Omental fat pad (tissue), 4 donors: ENCODE measurements around the gene CCL8. TPM values are rescaled to one million over a fixed set of nuclear protein-coding genes. Genes with fewer than 3 reads are reported as not detected.

Experiments
- ATAC-seq: fragments of 150-250 bp; one replicate; pipeline ENCODE4 v1.9.1; 2016; ENCODE audit warnings: mild to moderate bottlenecking, moderate library complexity; ENCODE audit not compliant: low FRiP score
- DNase-seq: peaks from one replicate; pipeline ENCODE4 v3.0.0-alpha.2; 2019; ENCODE audit warnings: low spot score
- total RNA-seq, 4 donors: library from RNA; depleted of rRNA; stranded (reverse); fragments of >200 nt; gene quantifications; one replicate each; pipeline ENCODE4 v1.1.0, GENCODE V29; 2016
- TF ChIP-seq, protein P1 (sequence below), 3 donors: fragments of 450-650 bp; IDR thresholded peaks; one replicate each; pipeline ENCODE4 v1.5.1; 2016 to 2017; ENCODE audit warnings: antibody characterized with exemption in 3 of 3, mild to moderate bottlenecking in 3 of 3, moderate library complexity in 2 of 3

CCL8 gene
- total RNA-seq, 4 donors from 2014 or later: 0.56 to 3.4 (median 2.9) TPM

DNA sequence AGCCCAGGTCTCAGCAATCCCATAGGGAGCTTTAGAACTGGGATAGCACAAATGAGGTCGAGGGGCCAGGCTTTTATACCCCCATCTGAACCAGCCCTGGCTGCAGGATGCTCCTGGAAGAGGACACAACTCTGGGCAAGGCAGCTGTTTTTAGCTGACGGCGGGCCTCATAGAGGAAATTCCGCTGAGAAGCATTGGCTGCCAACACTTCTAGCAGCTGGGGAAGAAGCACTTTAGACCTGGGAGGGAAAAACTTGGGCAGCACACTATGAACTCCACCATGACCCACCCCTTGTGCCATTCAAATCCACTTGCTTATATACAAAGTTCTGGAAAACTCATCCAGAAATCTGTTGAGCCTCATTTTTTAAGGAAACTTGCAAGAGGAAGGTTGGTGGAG is 28.6 kb upstream of the CCL8 start:
- no peak for DNase-seq
- no peak for ATAC-seq
- TF ChIP-seq, protein P1, sequence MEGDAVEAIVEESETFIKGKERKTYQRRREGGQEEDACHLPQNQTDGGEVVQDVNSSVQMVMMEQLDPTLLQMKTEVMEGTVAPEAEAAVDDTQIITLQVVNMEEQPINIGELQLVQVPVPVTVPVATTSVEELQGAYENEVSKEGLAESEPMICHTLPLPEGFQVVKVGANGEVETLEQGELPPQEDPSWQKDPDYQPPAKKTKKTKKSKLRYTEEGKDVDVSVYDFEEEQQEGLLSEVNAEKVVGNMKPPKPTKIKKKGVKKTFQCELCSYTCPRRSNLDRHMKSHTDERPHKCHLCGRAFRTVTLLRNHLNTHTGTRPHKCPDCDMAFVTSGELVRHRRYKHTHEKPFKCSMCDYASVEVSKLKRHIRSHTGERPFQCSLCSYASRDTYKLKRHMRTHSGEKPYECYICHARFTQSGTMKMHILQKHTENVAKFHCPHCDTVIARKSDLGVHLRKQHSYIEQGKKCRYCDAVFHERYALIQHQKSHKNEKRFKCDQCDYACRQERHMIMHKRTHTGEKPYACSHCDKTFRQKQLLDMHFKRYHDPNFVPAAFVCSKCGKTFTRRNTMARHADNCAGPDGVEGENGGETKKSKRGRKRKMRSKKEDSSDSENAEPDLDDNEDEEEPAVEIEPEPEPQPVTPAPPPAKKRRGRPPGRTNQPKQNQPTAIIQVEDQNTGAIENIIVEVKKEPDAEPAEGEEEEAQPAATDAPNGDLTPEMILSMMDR (IDR thresholded peaks at IDR 0.05): no peak

- ATAC-seq: no peak
- TF ChIP-seq, protein P1 (IDR thresholded peaks at IDR 0.05): no peak
- DNase-seq: no peak
Measured at GRCh38 chr17:34291721-34292348, 27.4 kb upstream of the CCL8 start.

- DNase-seq (no peak), ATAC-seq (no peak)
- TF ChIP-seq, protein P1 (IDR thresholded peaks at IDR 0.05): no peak
Measured at GRCh38 chr17:34299027-34299426, 20.2 kb upstream of the CCL8 start.

DNA sequence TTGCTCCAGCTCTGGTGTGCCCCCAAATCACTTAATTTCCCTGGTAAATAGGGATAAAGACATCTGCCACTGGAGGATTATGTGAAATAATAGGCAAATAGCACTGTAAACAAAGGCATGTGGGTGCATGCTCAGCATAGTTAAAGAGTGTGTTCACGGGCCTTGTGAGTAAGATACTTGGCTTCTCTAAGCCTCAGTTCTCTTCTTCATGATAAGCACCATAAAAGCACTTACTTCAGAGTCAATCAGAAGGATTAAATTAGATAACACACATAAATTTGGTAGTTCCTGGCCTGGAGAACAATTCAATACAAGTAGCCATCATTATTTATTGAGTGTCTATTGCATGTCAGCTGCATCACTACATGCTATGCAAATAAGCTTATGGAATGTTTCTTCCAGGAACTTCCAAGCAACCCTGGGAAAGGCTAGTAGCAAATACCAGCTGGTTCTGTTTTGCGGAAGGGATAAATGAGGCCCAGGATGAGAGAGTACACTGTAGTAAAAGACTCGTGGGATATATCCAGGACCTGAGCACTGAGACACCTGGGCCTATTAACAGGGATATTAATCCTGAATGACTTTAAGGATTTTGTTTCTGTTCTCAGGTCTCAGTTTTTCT is 19.2 kb upstream of the CCL8 start:
- ATAC-seq (no peak), DNase-seq (no peak)
- TF ChIP-seq, protein P1 (IDR thresholded peaks at IDR 0.05): no peak

GRCh38 chr17:34300652-34301370 is 18.4 kb upstream of the CCL8 start:
- TF ChIP-seq, protein P1 (IDR thresholded peaks at IDR 0.05): no peak
- ATAC-seq (no peak), DNase-seq (no peak)

GRCh38 chr17:34301986-34302385 is 17.2 kb upstream of the CCL8 start:
- no peak for ATAC-seq
- TF ChIP-seq, protein P1 (IDR thresholded peaks at IDR 0.05): no peak
- no peak for DNase-seq
